ENCODE data around the gene TAX1BP3.

DNA sequence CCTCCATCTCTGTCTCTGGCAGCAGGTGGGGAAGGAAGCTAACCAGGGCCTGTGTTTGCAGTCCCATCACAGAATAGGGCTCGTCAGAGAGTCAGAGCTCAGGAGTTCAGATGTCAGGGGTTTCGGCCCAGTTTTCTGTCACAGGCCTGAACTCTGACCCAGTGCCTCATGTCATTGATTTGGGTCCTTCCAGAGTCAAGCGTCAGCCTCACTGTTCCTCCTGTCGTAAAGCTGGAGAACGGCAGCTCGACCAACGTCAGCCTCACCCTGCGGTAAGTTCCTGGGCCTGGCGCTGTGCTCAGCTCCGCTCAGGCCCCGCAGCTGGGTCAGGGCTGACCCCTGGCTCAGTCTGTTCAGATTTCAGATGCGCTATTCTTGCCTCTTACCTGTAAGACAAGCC, 21.1 kb downstream of the TAX1BP3 start:
- TF ChIP-seq, protein P1, sequence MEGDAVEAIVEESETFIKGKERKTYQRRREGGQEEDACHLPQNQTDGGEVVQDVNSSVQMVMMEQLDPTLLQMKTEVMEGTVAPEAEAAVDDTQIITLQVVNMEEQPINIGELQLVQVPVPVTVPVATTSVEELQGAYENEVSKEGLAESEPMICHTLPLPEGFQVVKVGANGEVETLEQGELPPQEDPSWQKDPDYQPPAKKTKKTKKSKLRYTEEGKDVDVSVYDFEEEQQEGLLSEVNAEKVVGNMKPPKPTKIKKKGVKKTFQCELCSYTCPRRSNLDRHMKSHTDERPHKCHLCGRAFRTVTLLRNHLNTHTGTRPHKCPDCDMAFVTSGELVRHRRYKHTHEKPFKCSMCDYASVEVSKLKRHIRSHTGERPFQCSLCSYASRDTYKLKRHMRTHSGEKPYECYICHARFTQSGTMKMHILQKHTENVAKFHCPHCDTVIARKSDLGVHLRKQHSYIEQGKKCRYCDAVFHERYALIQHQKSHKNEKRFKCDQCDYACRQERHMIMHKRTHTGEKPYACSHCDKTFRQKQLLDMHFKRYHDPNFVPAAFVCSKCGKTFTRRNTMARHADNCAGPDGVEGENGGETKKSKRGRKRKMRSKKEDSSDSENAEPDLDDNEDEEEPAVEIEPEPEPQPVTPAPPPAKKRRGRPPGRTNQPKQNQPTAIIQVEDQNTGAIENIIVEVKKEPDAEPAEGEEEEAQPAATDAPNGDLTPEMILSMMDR (IDR thresholded peaks at IDR 0.05): no peak
- no peak for TF ChIP-seq POLR2A (IDR thresholded peaks at IDR 0.05)

All from heart left ventricle (tissue), 13 donors.